SW 1271 (cell line): ENCODE measurements around the gene AEBP1.

Experiments
- DNase-seq, 2 experiments: peaks; one replicate each; lab custom pipeline; 2025; lab: John Stamatoyannopoulos, UW

The AEBP1 gene

DNA sequence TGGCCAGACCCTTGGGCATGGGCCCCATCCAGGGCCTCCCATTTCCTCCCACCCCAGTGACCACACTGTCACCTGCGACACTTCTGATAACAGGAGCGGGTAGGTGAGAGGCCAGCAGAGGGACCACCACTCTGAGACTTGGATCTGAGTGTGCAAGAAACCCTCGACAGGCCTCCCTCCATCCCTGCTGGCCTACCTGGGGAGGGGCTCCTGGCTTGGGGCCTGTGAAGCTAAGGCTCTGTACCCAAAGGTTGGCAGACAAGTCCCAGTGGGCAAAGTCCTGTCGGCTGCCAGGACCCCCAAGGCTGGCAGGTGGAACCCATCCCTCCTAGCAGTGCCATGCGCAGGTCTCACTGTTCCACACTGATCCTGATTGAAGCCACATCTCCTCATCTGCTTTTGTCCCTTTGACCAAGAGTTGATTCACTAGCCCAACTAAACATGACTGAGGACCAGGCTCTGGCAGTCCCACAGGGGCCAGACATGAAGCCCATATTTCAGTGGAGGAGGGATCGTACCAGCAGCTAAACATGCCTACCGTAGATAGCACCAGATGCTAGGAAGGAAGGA, 37.6 kb upstream of the AEBP1 start:
- no peak for DNase-seq

DNA sequence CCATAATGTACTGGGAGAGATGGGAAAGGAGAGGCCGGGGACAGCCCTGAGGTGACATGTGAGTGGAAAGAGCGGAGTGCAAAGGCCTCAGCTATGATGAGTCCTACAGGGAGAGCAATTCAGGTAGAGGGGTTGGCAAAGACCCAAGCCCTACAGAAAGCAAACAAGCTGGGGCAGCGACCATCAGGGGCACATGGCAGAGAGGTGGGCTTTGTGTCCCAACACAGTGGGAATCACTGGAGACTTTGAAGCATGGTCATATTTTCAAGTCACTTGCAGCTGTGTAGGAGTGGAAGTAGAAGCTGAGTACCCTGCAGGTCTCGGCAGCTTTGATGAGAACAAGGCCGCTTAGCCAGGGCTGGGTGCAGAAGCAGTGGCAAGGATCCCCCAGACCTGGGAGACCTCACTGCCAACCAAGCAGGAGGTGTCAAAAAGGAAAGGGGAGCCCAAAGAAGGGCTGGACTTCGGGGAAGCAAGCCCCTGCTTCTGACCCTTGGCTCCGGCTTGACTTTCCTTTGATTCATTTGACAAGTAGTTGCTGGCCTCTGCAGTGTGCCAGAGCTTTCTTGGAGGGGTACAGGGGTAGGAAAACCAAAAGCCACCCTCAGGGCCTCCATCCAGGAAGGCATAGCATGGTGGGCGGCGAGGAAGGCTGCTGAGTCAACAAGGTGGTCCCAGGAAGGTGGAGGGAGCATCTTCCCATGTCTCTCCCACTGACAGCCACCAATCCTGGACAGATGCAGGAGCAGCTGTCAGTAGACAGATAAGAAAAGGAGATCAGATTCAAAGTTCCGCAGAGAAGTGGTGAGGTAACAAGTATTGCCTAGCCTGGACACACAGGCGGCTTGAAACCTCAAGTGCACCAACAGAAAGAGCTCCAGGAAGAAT, 36.8 kb upstream of the AEBP1 start:
- DNase-seq, result no peak

DNA sequence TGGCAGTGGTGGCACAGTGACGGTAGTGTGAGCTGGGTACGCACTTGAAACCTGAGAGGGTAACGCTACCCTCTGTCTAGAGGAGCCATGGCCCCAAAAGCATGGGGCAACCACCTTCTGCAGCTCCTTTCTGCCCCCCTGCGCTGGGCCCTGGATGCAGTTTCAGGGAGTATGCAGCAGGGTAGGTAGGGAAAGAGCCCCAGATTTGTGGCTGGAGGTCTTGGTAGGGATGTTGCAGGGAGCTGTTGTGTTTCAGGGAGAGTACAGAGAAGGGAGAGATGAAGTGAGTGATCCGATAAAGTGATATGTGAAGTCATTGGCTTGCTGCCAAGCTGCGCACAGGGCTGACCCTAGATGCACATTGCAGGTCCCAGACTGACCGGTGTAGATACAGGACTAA, 36.1 kb upstream of the AEBP1 start:
- no peak for DNase-seq

GRCh38 chr7:44071726-44072363, 32.3 kb upstream of the AEBP1 start:
- DNase-seq, result no peak

- peak; percentile 53 to 60 for DNase-seq
Observed at GRCh38 chr7:44072364-44073231, 31.5 kb upstream of the AEBP1 start.

- DNase-seq, result no peak
Observed at GRCh38 chr7:44073664-44074348, 30.3 kb upstream of the AEBP1 start.

DNA sequence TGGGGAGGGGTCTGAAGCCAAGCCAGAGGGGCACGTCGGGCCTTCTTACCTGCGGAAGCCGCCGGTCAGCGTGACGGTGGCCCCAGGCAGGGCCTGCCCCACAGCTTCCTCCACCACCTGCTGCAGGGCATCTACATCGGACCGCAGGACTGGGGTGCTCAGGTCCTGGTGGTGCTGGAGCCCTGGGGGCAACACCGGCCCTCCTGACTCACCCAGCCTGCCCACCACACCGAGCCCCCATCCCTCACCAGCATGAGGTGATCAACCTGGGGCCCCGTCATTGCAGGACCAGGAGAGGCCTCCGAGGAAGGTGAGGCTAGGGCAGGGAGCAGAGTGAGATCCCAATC, 29.8 kb upstream of the AEBP1 start:
- no peak for DNase-seq

DNA sequence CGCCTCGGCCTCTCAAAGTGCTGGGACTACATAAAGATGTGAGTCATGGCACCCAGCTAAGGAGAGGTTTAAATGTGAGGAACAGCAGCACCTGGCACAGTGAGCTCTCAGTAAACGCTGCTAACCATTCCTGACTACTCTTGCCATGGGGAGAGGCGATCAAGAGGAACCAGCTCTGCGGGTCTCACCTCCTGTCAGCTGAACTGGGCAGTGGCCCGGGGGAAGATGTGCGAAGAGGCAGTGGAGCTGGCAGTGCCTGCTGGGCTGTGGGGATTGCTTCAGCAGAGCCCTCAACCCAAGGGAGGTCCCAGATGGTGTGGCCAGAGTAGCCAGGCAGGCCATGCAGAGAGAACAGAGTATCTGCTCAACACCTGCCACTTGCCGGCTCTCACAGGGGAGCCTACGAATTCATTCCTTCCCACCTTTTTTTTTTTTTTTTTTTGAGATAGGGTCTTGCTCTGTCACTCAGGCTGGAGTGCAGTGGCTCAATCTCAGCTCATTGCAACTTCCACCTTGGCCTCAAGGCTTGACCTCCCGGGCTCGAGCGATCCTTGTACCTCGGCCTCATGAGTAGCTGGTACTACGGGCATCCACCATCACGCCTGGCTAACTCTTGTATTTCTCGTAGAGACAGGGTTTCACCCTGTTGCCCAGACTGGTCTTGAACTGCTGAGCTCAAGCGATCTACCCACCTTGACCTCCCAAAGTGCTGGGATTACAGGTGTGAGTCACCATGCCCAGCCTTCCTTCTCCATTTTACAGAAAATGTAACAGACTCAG, 28.7 kb upstream of the AEBP1 start:
- no peak for DNase-seq

DNA sequence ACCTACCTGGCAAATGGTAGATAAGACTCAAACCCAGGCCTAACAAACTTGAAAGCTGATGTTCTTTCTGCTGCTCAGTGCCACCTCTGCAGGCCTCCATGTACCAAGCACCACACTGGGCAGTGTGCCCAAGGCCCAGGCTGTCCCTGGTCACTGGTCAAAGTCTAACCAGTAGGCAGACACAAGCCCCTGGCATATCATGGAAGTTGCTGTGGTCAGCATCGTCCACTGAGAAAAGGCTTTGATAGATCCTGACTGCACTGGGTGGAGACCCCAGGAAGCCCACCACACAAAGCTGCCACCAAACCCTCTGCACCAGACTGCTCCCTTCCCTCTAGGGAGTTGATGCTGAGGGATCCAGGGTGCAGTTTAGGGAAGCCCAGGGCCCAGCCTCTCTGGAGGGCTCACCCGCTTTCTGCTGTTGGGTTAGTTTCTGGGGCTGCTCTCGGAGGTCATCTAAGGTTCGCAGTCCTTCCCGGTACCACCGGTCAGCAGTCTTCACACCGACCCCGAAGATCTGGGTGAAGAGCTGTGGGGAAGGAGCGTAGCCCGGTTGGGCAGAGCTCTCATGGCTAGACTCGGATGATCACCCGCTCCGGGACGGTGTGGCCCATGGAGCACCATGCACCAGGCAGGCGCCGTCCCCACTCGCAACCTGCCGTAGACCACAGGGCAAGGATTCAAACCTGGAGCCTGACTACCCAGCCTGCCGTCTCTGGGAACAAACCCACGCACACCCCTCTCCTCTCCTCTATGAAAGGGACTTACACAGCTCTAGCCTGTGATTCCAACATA, 27.8 kb upstream of the AEBP1 start:
- DNase-seq, result no peak

DNA sequence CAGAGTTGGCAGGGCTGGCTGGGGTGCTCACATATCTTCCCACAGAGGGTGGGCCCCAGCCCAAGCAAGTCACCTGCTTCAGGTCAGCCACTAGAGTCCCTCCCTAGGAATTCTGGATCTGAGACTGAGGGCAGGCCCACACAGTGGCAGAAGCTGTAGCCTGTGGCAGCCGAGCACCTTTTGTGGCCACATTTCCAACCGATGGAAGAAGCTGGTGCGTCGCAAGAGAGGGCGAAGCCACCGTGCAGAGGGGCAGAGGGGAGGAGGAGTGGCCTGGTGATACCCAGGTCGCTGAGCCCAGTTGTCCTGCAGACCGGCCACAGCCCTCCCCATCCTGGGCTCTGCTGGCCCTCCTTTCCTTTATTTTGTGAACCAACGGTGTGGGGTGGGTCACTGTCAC, 27.1 kb upstream of the AEBP1 start:
- no peak for DNase-seq

GRCh38 chr7:44077681-44078091, 26.5 kb upstream of the AEBP1 start:
- DNase-seq, result no peak

DNA sequence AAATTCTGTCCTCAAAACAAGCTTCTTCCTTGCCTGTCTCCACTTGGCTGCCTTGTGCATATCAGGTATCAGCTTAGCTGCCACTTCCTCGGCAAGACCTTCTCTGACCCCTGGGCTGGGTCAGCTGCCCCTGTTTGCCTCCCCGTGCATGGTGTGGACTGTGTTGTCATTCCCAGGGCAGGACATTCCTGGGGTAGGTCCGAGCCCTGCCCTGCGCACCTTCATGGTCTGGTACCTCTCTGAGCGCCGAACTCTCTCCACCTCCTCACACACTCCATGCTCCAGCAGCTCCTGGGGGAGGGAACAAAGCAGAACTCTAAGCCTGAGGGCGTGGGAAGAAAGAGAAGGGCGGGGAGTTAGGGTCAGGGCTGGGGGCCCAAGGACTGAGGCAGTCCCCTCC, 25.6 kb upstream of the AEBP1 start:
- DNase-seq, result no peak

DNA sequence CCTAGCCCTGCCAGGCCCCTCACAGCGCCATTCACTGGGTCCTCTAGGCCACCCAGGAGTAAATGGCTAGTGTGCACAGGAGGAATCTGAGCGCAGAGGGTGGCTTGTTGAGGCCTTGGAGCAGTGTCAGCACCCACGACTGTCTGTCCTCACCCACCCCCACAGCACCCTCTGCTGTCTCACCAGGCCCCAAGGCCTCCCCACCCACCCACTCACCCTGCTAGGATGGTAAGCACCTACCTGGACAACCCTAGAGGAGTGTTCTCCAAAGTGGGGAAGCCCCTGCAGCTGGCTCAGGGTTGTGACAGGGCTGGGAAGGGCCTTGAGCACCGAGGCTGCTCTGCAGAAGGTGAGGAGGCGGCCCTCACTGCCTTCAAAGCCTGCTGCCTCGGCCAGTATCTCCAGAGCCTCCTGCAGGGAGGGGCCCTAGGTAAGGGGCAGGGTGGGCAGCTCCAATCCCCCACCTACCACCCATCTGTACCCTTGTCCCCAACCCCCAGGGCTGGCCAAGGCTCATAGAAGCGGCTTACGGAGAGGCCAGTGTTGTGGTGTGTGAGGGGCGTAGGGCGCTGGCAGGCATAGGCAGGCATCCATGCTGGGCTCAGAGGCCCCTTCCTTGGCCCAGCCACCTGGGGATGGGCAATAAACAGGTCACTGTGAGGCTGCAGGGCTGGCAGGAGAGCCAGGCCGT, 24.7 kb upstream of the AEBP1 start:
- DNase-seq, result no peak

DNA sequence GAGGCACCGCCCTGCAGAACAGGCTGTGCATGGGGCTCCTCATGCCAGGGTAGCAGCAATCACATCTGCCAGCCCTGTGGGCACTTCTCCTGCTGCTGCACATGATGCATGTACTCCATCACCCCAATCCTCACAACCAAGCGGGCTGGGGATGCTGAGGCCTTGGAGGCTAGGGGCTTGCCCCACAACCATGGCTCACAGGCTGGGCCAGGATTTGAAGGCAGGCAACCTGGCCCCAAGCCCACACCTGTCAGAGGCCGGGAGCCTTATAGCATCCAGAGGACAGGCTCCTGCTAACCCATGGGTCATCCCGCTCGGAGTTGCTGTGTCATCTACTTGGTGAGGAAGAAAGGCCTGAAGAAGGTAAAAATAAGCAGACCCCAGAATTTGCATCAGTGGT, 24.0 kb upstream of the AEBP1 start:
- DNase-seq, result no peak

DNA sequence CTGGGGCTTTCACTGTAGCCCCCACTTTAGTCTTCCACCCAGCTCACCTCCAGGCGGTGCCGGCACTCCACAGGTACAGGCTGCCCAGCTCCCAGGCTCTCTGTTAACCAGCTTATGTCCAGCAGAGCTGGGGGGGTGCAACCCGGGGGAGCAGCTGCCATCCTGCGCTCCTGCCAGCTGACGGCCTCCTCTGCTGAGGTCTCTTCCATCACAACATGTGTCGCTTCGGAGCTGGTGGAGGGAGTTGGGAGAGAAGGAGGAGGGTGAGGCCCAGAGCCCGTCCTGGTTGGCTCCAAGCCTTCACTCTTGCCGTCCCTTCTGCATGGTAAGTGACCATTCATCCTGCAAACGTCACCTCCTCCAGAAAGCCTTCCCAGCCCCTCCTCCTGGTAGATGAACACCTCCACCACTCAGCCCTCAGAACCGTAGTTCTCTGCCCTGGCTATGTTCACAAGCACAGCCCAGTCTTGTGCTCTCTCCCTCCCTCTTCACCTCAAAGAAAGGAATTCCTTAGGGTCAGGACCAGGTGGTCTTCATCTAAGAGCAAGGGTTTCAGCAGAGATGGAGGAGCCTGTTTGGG, 23.4 kb upstream of the AEBP1 start:
- no peak for DNase-seq

GRCh38 chr7:44081266-44081748, 22.8 kb upstream of the AEBP1 start:
- no peak for DNase-seq

DNA sequence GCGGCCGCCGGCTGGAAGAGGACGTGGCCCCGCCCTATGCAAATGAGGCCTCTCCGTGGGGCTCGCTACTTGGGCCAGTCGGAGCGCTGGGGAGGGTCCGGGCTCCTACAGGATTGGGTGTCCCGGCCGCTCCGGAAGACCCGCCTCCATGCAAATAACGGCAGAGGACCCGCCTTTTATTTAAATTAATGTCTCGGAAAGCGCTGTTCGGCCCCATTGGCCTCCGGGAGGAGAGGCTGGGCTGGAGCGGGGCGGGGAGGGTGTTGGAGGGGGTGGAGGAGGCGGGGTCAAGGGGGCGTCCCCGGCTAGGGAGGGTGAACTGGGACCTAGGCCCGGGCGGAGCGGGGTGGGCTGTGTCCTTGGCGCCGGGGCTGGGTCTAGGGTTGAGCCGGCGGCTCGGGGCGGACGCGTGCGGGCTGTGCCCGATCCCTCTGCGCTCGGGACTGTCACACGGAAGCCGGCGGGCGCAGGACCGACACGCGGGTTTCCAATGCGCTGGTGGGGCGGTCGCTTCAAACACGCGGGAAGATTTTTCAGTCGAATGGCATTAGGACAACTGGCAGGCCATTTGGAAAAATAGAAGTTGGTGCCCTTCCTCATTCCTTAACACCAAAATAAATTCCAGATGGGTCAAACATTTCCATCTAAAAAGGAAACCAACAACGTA, 21.5 kb upstream of the AEBP1 start:
- peak; percentile 96 to 97 for DNase-seq

DNA sequence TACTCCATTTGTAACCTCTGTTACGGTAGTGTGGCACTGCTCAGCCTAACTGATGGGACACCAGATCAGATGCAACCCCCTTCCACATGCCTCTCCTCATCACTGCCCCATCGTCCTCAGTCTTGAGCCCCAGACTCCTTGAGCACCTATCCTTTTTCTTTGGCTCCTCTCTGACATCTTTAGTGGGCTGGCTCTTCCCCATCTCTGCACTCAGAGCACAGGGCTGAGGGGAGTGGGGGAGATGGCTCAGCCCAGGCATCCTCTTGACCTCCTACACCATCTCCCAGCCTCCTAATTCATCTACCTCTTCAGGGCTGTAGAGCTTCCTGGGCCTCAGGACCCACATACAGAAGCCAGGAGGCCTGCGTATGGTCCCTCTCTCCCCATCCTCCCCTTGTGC, 20.3 kb upstream of the AEBP1 start:
- no peak for DNase-seq
